Activated T-cell treated with anti-CD3 and anti-CD28 coated beads for 4 hours (primary cell): ENCODE measurements around the gene UBE2H.
"Not testable (repeated sequence)": the region's sequence is repeated elsewhere in the genome, so short reads cannot be mapped to it uniquely, and the experiment has no call there.

Experiments used
- DNase-seq: peaks from one replicate; pipeline ENCODE4 v3.0.0-alpha.2; 2020

Gene UBE2H

GRCh38 chr7:129907122-129907736 is 45.5 kb downstream of the UBE2H start:
- no peak for DNase-seq

- no peak for DNase-seq
Measured at GRCh38 chr7:129906700-129907099, 46.1 kb downstream of the UBE2H start.

- no peak for DNase-seq
Measured at GRCh38 chr7:129903935-129904334, 48.8 kb downstream of the UBE2H start.

- DNase-seq: no peak
Measured at GRCh38 chr7:129902788-129903422, 49.9 kb downstream of the UBE2H start.

DNA sequence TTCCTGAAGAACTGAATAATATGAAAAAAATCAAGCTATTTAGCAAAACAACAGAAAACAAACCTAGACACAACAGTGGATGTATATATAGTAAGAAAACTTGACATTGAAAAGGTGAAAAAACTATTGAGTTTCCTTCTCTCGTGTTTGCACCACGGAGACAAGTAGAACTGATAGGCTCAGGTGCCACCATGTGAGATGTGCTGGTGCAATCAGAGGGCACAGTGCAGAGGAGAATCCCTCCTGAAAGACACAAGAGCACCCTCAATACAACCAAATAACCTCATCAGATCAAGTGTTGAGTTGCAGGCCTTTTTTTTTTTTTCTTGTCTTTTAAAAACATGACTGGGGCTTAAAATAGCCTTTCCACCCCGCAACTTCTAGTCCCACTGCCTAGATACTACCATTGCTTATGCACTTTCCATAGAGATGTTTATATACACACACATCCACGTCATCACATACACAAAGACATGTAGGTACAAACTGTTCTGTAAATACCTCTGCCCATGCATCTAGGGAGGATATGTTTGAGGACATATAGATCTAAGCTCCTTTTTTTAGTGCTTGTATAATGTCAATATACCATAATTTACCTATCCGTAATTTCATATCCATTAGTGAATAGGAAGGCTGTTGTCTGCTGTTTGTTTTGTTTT is 54.1 kb downstream of the UBE2H start:
- DNase-seq: no peak

DNA sequence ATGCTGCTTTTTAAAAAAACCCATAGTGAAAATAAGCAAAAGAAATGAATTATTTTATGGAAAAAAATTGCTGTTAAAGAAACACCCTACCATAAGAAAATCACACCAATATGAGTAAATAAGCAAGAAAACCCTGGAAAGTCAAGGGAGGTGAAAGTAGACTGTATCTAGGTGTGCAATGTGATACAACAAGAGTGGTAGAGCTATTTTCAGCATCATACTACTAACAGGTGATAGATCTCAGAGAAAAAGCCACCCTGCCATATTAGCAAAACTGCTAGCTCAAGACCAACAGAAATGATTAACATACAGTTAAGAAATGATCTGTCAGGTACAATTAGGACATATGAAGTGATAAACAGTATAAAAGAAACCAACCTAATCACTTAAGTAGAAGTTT is 54.8 kb downstream of the UBE2H start:
- no peak for DNase-seq

DNA sequence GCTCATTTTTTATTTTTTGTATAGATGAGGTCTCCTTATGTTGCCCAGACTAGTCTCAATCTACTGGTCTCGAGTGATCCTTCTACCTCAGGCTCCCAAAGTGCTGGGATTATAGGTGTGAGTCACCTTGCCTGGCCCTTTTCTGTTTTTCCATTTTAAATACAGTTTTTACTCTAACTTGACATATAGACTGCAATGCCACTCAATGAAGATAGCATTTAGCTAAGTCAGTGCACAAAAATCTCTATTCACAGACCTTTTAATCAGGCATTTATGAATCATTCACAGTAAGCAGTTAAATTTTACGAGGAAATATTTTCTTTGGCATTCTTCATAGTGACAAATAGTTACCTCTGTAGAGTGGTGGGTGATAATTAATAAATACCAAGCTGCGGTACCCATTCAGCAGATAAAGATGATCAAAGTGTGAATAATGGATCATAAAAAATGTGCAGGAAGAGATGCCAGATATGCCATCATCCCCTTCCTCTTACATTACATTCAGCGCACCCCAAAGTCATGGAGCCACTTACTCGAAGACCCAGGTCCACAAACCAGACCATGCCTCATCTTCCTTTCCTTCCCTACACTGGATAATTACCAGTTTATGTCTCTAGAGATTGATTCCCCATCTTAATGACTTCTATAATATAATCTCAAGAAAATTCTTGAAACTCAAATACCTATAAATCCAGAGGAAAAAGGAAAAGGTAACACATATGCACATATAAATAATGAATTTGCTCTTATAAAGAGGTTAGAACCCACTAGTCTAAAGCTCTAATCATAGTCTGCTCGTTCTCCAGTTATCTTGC is 56.0 kb downstream of the UBE2H start:
- no peak for DNase-seq

GRCh38 chr7:129894184-129894583 is 58.6 kb downstream of the UBE2H start:
- not testable (repeated sequence) for DNase-seq

- no peak for DNase-seq
Measured at GRCh38 chr7:129890090-129890489, 62.7 kb downstream of the UBE2H start.

DNA sequence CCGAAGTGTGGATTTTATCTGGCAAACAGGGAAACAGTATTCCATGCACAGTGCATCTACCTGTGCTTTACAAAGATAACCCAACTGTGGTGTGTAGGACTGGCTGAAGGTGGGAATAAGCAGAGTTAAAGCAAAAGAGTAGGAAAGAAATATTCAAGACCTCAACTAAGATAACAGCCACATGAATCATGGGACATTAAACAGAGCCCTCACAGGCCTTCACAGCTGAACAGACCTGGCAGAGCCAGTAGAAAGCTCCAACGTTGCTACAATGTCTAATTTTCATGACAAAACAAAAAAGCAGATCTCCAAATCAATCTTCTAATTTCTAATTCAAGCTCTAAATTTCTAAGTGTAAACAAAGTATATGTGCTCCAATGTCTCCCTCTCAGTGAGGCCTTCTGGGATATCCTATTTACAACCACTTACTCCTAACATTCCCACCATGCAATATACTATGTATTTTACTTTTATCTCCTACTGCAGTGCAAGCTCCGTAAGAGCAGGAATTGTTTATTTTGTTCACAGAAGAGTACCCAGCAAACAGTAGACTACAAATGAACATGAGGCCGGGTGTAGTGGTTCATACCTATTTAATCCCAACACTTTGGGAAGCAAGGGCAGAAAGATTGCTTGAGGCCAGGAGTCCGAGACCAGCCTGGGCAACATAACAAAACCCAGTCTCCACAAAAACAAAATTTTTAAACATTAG is 63.5 kb downstream of the UBE2H start:
- no peak for DNase-seq

DNA sequence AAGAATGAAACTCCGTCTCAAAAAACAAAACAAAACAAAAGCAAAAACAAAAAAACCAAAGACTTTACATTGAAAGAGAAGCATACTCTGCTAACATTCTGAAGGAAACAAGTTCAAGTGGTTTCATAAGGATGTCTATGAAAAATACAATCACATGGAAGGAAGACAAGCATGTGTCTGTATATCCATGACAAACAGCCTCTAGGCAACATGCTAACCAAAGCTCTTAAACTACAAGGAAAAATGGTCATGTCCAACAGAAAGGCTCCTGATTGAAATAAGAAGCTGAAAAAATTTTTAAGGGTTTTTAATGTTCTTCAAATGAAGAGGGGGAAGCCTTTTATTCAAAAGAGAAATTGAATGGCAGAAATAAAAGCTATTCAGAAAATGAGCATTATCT is 64.9 kb downstream of the UBE2H start:
- no peak for DNase-seq

DNA sequence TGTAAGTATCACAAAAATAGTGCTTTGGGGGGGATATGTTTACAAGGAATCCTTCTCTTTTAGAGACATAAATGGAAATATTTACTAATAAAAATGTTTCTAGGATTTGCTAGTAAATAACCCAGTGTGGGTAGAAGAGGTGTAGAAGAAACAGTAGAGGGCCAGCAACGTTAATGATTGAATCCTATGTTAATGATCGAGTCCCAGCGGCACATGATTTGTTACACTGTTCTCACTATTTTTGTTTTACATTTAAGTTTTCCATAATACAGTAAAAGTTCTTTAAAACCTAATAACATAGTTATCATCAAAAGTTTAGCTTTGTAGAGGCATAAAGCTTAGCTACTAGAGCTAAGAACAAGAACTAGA is 66.0 kb downstream of the UBE2H start:
- no peak for DNase-seq

DNA sequence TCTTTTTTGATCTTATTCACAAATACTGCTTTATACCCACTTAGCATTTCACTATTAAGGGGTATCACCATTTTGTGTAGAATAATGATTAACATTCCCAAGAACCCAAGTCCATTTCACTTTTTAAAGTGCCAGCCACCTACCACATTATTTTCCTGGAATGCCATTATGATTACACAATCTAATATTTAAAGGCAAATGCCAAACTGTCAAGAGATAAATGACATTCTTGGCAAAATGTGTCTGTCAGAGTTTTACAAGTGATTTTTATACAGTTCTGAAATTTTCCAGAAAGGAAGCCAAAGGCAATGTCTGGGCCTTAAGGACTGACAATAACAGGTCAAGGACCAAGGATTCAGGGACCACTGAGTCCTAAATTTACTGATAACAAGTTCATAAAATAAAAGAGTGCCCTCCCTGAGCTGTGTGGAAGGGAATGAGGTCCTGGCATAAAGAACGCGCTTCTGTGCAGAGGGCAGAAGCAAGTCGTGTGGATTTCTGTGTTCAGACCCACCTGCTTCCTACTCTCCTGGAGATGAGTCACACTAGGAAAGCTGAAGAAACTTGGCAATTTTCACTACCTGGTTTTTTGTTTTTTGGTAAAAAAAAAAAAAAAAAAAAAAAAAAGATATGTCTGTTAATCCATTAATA is 66.5 kb downstream of the UBE2H start:
- DNase-seq: no peak

DNA sequence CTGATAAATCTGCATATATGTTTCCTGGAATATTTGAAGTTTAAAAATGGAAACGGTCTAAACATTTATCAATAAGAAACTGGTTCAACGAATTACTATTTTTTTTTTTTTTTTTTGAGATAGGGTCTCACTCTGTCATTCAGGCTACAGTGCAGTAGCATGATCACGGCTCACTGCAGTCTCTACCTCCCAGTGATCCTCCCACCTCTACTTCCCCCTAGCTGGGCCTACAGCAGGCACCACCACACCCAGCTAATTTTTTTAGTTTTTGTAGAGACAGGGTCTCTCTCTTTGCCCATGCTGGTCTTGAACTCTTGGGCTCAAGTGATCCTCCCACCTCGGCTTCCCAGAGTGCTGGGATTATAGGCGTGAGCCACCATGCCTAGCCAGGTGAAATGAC is 68.3 kb downstream of the UBE2H start:
- DNase-seq: no peak

DNA sequence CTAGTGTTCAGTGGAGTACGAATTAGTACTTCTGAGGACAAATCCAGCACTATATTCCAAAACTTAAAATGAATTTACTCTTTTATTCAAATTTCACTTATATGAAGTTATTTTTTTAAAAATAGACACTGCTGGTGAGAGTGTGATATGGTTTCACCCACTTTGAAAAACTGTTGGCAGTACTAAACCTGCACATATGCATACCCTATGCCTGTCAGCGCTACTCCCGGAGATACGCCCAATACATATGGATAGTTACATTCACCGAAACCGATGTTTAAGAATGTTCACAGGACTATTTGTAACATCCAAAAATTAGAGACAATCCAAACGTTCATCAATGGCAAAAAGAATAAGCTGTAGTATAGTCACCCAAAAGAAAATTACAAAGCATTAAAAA is 69.6 kb downstream of the UBE2H start:
- DNase-seq: no peak

GRCh38 chr7:129882531-129882930 is 70.2 kb downstream of the UBE2H start:
- DNase-seq: no peak

GRCh38 chr7:129877146-129877792 is 75.5 kb downstream of the UBE2H start:
- no peak for DNase-seq

- no peak for DNase-seq
Measured at GRCh38 chr7:129875745-129876411, 76.9 kb downstream of the UBE2H start.

DNA sequence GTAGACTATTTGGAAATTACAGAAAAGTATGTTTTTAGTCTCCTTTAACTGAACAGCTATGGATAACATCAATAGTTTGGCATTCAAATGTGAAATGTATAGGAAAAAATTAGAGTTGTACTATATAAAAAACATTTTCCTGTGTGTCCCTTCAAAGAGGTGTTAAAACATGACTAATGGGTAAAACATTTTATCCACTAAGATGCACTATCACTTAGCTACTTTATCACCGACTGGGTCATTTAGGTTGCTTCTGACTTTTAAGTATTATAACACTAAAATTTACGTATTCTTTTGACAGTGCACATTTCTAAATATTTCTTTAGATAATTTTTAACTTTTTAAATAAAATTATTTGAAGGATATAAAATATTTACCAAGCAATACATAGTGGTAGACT is 77.6 kb downstream of the UBE2H start:
- no peak for DNase-seq

DNA sequence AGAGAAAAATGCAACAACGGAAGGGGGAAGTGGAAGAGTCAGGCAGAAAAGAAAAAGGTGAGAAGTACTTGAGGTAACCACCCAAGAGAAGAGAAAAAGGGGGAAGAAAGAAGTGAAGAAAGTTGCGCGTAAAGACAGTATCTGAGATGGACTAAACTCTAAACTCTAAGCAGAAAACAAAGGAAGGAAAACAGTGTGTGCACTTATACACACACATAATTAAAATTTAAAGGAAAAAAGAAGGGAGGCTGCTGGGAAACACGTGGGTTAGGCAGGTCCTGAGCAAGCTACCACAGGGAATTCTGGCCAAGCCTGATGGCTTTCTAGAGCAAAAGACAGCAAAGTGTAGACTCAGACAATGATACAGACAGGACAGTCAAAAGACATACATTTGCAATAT is 78.0 kb downstream of the UBE2H start:
- DNase-seq: no peak

DNA sequence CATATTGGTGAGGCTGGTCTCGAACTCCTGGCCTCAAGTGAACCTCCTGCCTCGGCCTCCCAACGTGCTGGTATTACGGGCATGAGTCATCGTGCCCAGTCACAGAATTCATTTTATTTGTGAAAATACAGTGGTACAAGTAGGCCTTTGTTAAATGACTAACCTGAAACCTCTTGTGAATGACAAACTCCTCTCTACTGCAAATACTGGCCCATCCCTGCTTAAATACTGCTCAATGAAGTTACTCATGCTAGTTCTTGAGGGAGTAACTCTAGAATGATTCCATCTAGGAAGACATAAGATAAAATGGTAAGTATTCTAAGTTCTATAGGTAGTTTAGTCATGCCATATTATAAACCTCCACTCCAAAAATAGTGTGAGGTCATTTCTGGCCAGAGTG is 80.7 kb downstream of the UBE2H start:
- no peak for DNase-seq
